SK-N-SH (cell line): ENCODE measurements around the gene AUTS2. TPM values are rescaled to one million over a fixed set of nuclear protein-coding genes. Genes with fewer than 3 reads are reported as not detected.

ENCODE experiments used
- CTCF ChIA-PET: fragments of 300-600, 350-600 bp; formaldehyde crosslinking; extraction: SDS; loops from one replicate; lab custom pipeline; 2021; lab: Yijun Ruan, JAX
- POLR2A ChIA-PET: fragments of 350-600 bp; sonication (Branson Sonifier 250); formaldehyde crosslinking; extraction: SDS; loops from one replicate; lab custom pipeline; 2020; ENCODE audit warnings: antibody characterized with exemption, inconsistent platforms; lab: Yijun Ruan, JAX
- DNase-seq: peaks from one replicate; pipeline ENCODE4 v3.0.0; 2012
- H2AFZ ChIP-seq: fragments of 200-600 bp; sonication (generic); 2 replicates; pipeline ENCODE4 v1.8.1; 2016; ENCODE audit warnings: antibody characterized with exemption, mild to moderate bottlenecking, low read depth
- H3F3A ChIP-seq: fragments of 200-600 bp; sonication (generic); replicated peaks from 2 replicates; pipeline ENCODE3; 2016; ENCODE audit warnings: antibody characterized with exemption, mild to moderate bottlenecking; ENCODE audit not compliant: insufficient read depth
- H3K27ac ChIP-seq, 2 experiments: fragments of 200-500 bp in 1 of 2; fragments of 200-600 bp in 1 of 2; sonication (Bioruptor generic) in 1 of 2; sonication (generic), shearing (Covaris generic) in 1 of 2; 2 replicates each; pipeline versions ENCODE4 v1.5.1 to v1.6.1; 2014 to 2016; ENCODE audit warnings: low read depth in 2 of 2, inconsistent platforms in 1 of 2, low read length in 1 of 2, mild to moderate bottlenecking in 1 of 2, mixed read lengths in 1 of 2
- H3K27me3 ChIP-seq: fragments of 200-600 bp; sonication (generic), shearing (Covaris generic); 2 replicates; pipeline ENCODE4 v1.6.1; 2016; ENCODE audit warnings: mixed run types; ENCODE audit not compliant: insufficient read depth
- H3K36me3 ChIP-seq, 2 experiments: fragments of 200-500 bp in 1 of 2; fragments of 200-600 bp in 1 of 2; sonication (Bioruptor generic) in 1 of 2; sonication (generic) in 1 of 2; replicated peaks in 1 of 2; 2 replicates each; pipeline versions ENCODE3 to v1.5.1; 2014 to 2016; ENCODE audit warnings: low read length in 1 of 2, mild to moderate bottlenecking in 1 of 2; ENCODE audit not compliant: insufficient read depth in 2 of 2, control insufficient read depth in 1 of 2
- H3K4me1 ChIP-seq, 2 experiments: fragments of 200-500 bp in 1 of 2; fragments of 200-600 bp in 1 of 2; sonication (Bioruptor generic) in 1 of 2; sonication (generic), shearing (Covaris generic) in 1 of 2; 2 replicates each; pipeline versions ENCODE4 v1.5.1 to v1.6.1; 2014 to 2016; ENCODE audit warnings: low read depth in 1 of 2, low read length in 1 of 2, mixed run types in 1 of 2; ENCODE audit not compliant: insufficient read depth in 2 of 2, control insufficient read depth in 1 of 2
- H3K4me2 ChIP-seq: fragments of 200-600 bp; sonication (generic), shearing (Covaris generic); 2 replicates; pipeline ENCODE4 v1.6.1; 2017; ENCODE audit warnings: mixed run types
- H3K4me3 ChIP-seq, 2 experiments: fragments of 200-500 bp in 1 of 2; fragments of 200-600 bp in 1 of 2; sonication (Bioruptor generic) in 1 of 2; sonication (generic), shearing (Covaris generic) in 1 of 2; 2 replicates each; pipeline versions ENCODE4 v1.5.1 to v1.8.1; 2014 to 2016; ENCODE audit warnings: low read depth in 2 of 2, inconsistent platforms in 1 of 2, low read length in 1 of 2, mild to moderate bottlenecking in 1 of 2, mixed read lengths in 1 of 2, moderate library complexity in 1 of 2
- H3K79me2 ChIP-seq: fragments of 200-600 bp; sonication (generic); 2 replicates; pipeline ENCODE4 v1.8.1; 2017; ENCODE audit warnings: mild to moderate bottlenecking; ENCODE audit not compliant: insufficient read depth
- H3K9ac ChIP-seq: fragments of 200-600 bp; sonication (generic); 2 replicates; pipeline ENCODE4 v1.6.1; 2017; ENCODE audit warnings: mixed run types
- H3K9me2 ChIP-seq: fragments of 200-600 bp; sonication (generic); 2 replicates; pipeline ENCODE4 v1.6.1; 2017; ENCODE audit warnings: mixed run types
- H3K9me3 ChIP-seq: fragments of 200-600 bp; sonication (generic); 2 replicates; pipeline ENCODE4 v1.6.1; 2017; ENCODE audit warnings: mixed run types, mild to moderate bottlenecking, moderate library complexity
- H4K20me1 ChIP-seq: fragments of 200-600 bp; sonication (generic); 2 replicates; pipeline ENCODE4 v1.6.1; 2017; ENCODE audit warnings: mild to moderate bottlenecking, mixed run types; ENCODE audit not compliant: insufficient read depth
- CHD2 ChIP-seq: fragments of 150-350 bp; IDR thresholded peaks from 2 replicates; pipeline ENCODE4 v1.6.1; 2018; ENCODE audit warnings: low read length; ENCODE audit not compliant: partially characterized antibody
- ELF1 ChIP-seq: IDR thresholded peaks from 2 replicates; pipeline ENCODE4 v1.4.0; 2012
- EZH2phosphoT487 ChIP-seq: fragments of 200-600 bp; sonication (generic); IDR thresholded peaks from 2 replicates; pipeline ENCODE4 v1.6.1; 2017; ENCODE audit warnings: low read depth, mixed run types, mild to moderate bottlenecking, antibody characterized with exemption, moderate library complexity, borderline replicate concordance
- GABPA ChIP-seq: IDR thresholded peaks from 2 replicates; pipeline ENCODE4 v1.4.0; 2012; ENCODE audit warnings: low read depth, mild to moderate bottlenecking
- NFIC ChIP-seq: IDR thresholded peaks from 2 replicates; pipeline ENCODE4 v1.4.0; 2012; ENCODE audit warnings: borderline replicate concordance
- RAD21 ChIP-seq: IDR thresholded peaks from 2 replicates; pipeline ENCODE4 v1.6.1; 2012; ENCODE audit warnings: mild to moderate bottlenecking, low read length
- RFX5 ChIP-seq: IDR thresholded peaks from 2 replicates; pipeline ENCODE4 v1.6.1; 2012; ENCODE audit warnings: mild to moderate bottlenecking, improper control_type of control experiment, low read length
- RXRA ChIP-seq: IDR thresholded peaks from 2 replicates; pipeline ENCODE4 v1.4.0; 2012; ENCODE audit warnings: low read depth, mild to moderate bottlenecking, borderline replicate concordance
- TAF1 ChIP-seq: IDR thresholded peaks from 2 replicates; pipeline ENCODE4 v1.6.1; 2012; ENCODE audit warnings: low read depth, mild to moderate bottlenecking, low read length, moderate library complexity, borderline replicate concordance
- TCF12 ChIP-seq: IDR thresholded peaks from 2 replicates; pipeline ENCODE4 v1.4.0; 2012
- TEAD4 ChIP-seq: IDR thresholded peaks from 2 replicates; pipeline ENCODE4 v1.4.0; 2012; ENCODE audit warnings: mild to moderate bottlenecking, borderline replicate concordance; ENCODE audit not compliant: insufficient read depth
- YY1 ChIP-seq: IDR thresholded peaks from 2 replicates; pipeline ENCODE4 v1.4.0; 2012; ENCODE audit warnings: low read depth, mild to moderate bottlenecking
- WGBS: methylation state at CpG from one replicate; pipeline ENCODE4 v1.1.6; 2017; ENCODE audit warnings: low lambda C conversion rate; 5-methylcytosine and 5-hydroxymethylcytosine counted together
- polyA plus RNA-seq, 3 experiments: library from polyadenylated mRNA; depleted of rRNA; stranded (reverse); fragments of >200 nt; gene quantifications; 2 replicates each; pipeline ENCODE4 v1.2.3, GENCODE V29; 2012
- TF ChIP-seq, protein P1 (sequence below): fragments of 150-350 bp; IDR thresholded peaks from 2 replicates; pipeline ENCODE4 v1.6.1; 2017; ENCODE audit warnings: antibody characterized with exemption, low read length, low read depth, borderline replicate concordance
- TF ChIP-seq, protein P2 (sequence below): IDR thresholded peaks from 2 replicates; pipeline ENCODE4; 2012
- TF ChIP-seq, protein P3 (sequence below): IDR thresholded peaks from 2 replicates; pipeline ENCODE4 v1.4.0; 2012; ENCODE audit warnings: low read depth, borderline replicate concordance
- TF ChIP-seq, protein P4 (sequence below): fragments of 150-350 bp; IDR thresholded peaks from 2 replicates; pipeline ENCODE4 v1.6.1; 2016; ENCODE audit warnings: mild to moderate bottlenecking, low read depth, low read length

Gene AUTS2
- polyA plus RNA-seq, 1 of the 3 experiments (the other 2 are of a cell fraction), result 15.6 TPM

DNA sequence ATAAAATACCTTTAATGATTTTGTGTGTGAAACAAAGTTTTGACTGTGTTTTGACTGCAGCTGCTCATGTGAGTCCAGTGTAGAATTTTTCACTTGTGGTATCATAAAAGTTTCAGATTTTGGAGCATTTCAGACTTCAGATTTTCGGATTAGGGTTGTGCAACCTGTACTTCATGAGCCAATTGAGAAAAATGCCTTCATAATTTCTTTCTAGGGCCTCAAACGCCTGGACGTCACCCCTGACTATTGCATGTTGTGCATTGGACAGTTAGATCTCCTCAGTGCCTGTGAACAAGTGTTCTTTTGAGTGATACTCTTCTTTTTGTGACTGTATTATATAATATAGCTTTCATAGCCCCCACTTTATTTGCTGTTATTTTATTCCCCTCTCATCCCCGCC is 161.1 kb downstream of the AUTS2 start:
- no peak overlapping the region for H3K4me3 ChIP-seq
- H3K27me3 ChIP-seq, result no peaks in the 10 kb centered on the region

DNA sequence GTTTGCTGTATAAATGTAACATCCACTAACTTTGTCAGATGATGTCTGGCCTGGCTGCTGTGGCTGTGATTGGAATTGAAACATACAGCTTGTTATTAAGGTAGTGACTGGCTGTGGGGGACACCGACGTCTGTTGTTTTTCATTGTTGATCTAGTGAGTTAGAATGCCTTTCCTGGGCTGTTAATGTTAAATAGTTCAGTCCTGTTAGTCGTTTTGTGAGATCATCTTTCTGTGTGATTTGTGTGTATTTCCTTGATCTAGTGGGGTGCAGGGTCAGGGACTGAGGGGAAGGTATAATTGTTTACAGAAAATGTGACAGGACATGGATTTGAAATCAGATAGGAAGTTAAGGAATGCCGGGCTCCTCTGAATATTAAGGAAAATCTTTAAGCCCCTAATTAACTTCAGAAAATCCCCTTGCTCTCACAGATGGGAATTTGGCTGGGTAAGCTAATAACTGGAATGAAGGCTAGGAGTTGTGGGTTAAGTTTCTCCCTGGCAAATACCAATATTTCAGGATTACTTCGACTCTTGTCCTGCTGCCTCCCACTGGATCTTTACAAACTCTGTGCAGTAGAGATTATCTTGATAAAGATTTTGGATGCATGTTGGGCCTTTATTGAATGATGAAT is 163.1 kb downstream of the AUTS2 start:
- Histone ChIP-seq H4K20me1 (peaks cover 19% of the 10 kb centered on the region), H3K27me3 (no peaks in the 10 kb centered on the region), H3K36me3 (no peaks in the 10 kb centered on the region), H3F3A (no peaks in the 10 kb centered on the region), H3K4me2 (no peak overlapping the region), H3K9me3 (no peaks in the 10 kb centered on the region), H3K4me3 (no peak overlapping the region), H3K79me2 (no peaks in the 10 kb centered on the region; the same call in 1 of the 2 replicates), H3K9me2 (no peaks in the 10 kb centered on the region), H3K27ac (no peak overlapping the region), H3K4me1 (peaks cover 20 to 28% of the 10 kb centered on the region in 2 experiments; a peak in 3 of 4 replicates), H3K9ac (no peak overlapping the region), H2AFZ (no peak overlapping the region)
- ChIA-PET CTCF (interaction anchor here (1.0 to 1.5 kb wide), 6 partner anchors 12 to 63 kb away, joined by 3 to 4 read pairs (median 4); no protein-coding TSS in a partner anchor), POLR2A (no interaction called here)
- 64% methylated on average over 5 of the region's 5 CpGs for WGBS
- TF ChIP-seq TCF12, result no peak
- no peak for TF ChIP-seq EZH2phosphoT487
- TF ChIP-seq CHD2, result no peak
- TF ChIP-seq, protein P1, sequence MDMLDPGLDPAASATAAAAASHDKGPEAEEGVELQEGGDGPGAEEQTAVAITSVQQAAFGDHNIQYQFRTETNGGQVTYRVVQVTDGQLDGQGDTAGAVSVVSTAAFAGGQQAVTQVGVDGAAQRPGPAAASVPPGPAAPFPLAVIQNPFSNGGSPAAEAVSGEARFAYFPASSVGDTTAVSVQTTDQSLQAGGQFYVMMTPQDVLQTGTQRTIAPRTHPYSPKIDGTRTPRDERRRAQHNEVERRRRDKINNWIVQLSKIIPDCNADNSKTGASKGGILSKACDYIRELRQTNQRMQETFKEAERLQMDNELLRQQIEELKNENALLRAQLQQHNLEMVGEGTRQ, result no peak
- TF ChIP-seq YY1, result no peak
- TF ChIP-seq RAD21, result no peak
- no peak for TF ChIP-seq NFIC
- no peak for DNase-seq

More for the DNA sequence above, 161.1 kb downstream of the AUTS2 start:
- CTCF ChIA-PET, result interaction anchor here (1.1 to 2.1 kb wide), 5 partner anchors 10 to 82 kb away, joined by 3 to 6 read pairs (median 3); no protein-coding TSS in a partner anchor
- peaks cover 23 to 34% of the 10 kb centered on the region in 2 experiments; a peak in 3 of 4 replicates for H3K4me1 ChIP-seq
- H2AFZ ChIP-seq, result no peak overlapping the region
- H3K4me2 ChIP-seq, result no peak overlapping the region
- DNase-seq, result no peak
- WGBS, result 66% methylated on average over 4 of the region's 4 CpGs
- H3K79me2 ChIP-seq, result peaks cover 3% of the 10 kb centered on the region; the same call in 1 of the 2 replicates
- H3K9ac ChIP-seq, result no peak overlapping the region
- no peak overlapping the region for H3K27ac ChIP-seq
- POLR2A ChIA-PET, result no interaction called here
- H3K9me2 ChIP-seq, result no peaks in the 10 kb centered on the region
- TF ChIP-seq RFX5, result no peak
- no peak for TF ChIP-seq TAF1
- TF ChIP-seq RXRA, result no peak
- no peak for TF ChIP-seq TEAD4
- no peak for TF ChIP-seq ELF1
- TF ChIP-seq, protein P2, sequence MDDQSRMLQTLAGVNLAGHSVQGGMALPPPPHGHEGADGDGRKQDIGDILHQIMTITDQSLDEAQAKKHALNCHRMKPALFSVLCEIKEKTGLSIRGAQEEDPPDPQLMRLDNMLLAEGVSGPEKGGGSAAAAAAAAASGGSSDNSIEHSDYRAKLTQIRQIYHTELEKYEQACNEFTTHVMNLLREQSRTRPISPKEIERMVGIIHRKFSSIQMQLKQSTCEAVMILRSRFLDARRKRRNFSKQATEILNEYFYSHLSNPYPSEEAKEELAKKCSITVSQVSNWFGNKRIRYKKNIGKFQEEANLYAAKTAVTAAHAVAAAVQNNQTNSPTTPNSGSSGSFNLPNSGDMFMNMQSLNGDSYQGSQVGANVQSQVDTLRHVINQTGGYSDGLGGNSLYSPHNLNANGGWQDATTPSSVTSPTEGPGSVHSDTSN, result no peak
- TF ChIP-seq, protein P1, result no peak
- no peak for TF ChIP-seq GABPA
- TF ChIP-seq, protein P3, sequence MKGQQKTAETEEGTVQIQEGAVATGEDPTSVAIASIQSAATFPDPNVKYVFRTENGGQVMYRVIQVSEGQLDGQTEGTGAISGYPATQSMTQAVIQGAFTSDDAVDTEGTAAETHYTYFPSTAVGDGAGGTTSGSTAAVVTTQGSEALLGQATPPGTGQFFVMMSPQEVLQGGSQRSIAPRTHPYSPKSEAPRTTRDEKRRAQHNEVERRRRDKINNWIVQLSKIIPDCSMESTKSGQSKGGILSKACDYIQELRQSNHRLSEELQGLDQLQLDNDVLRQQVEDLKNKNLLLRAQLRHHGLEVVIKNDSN, result no peak
- TF ChIP-seq, protein P4, sequence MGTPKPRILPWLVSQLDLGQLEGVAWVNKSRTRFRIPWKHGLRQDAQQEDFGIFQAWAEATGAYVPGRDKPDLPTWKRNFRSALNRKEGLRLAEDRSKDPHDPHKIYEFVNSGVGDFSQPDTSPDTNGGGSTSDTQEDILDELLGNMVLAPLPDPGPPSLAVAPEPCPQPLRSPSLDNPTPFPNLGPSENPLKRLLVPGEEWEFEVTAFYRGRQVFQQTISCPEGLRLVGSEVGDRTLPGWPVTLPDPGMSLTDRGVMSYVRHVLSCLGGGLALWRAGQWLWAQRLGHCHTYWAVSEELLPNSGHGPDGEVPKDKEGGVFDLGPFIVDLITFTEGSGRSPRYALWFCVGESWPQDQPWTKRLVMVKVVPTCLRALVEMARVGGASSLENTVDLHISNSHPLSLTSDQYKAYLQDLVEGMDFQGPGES, result no peak
- TF ChIP-seq EZH2phosphoT487, result no peak
- peaks cover 25% of the 10 kb centered on the region for H4K20me1 ChIP-seq
- no peaks in the 10 kb centered on the region for H3K36me3 ChIP-seq
- no peaks in the 10 kb centered on the region for H3K9me3 ChIP-seq
- no peaks in the 10 kb centered on the region for H3F3A ChIP-seq
